Left ventricle myocardium inferior (tissue), 1 donor: ENCODE measurements around the gene ZNF532. TPM values are rescaled to one million over a fixed set of nuclear protein-coding genes. Genes with fewer than 3 reads are reported as not detected.
"Not testable (repeated sequence)": the region's sequence is repeated elsewhere in the genome, so short reads cannot be mapped to it uniquely, and the experiment has no call there.

Experiments
- DNase-seq: peaks from one replicate; pipeline ENCODE4 v3.0.0-alpha.2; 2020
- H3K27ac ChIP-seq: fragments of 200-600 bp; replicated peaks from 2 replicates; pipeline ENCODE4 v1.8.0; 2021
- H3K27me3 ChIP-seq: fragments of 200-600 bp; 2 replicates; pipeline ENCODE4 v1.8.0; 2021; ENCODE audit warnings: low read depth
- H3K36me3 ChIP-seq: fragments of 200-600 bp; 2 replicates; pipeline ENCODE4 v1.8.0; 2021
- H3K4me1 ChIP-seq: fragments of 200-600 bp; 2 replicates; pipeline ENCODE4 v1.8.0; 2021
- H3K4me3 ChIP-seq: fragments of 200-600 bp; 2 replicates; pipeline ENCODE4 v1.8.0; 2021; ENCODE audit warnings: mild to moderate bottlenecking, moderate library complexity
- H3K9me3 ChIP-seq: fragments of 200-600 bp; replicated peaks from 2 replicates; pipeline ENCODE4 v1.8.0; 2021
- CTCF ChIP-seq: fragments of 200-600 bp; IDR thresholded peaks from 2 replicates; pipeline ENCODE4 v1.8.0; 2021; ENCODE audit warnings: antibody characterized with exemption, mild to moderate bottlenecking, borderline replicate concordance
- intact Hi-C: fragments of 100-400 bp; cut with micrococcal nuclease; formaldehyde crosslinking; loops from one replicate; pipeline ENCODE4 v1.11.0; 2022
- total RNA-seq: library from RNA; stranded (reverse); fragmentation: NEBNext Ultra II Directional; extraction: Animal tissue kit (Norgen Biotek cat#: 25700); gene quantifications from one replicate; pipeline ENCODE4 v1.2.1, GENCODE V29; 2021
- donor health status: DM: no; HTN: yes; CAD: no; lungs with severe emphysema.

Gene ZNF532
- total RNA-seq, 1 donor from 2014 or later, result 59.3 TPM

- intact Hi-C loops, result no loop called here
- Histone ChIP-seq H3K4me3 (no peak overlapping the region), H3K4me1 (no peaks in the 10 kb centered on the region), H3K36me3 (no peaks in the 10 kb centered on the region), H3K27ac (no peak overlapping the region), H3K9me3 (no peaks in the 10 kb centered on the region), H3K27me3 (no peaks in the 10 kb centered on the region)
- DNase-seq, result no peak
- TF ChIP-seq CTCF, result no peak
Observed at GRCh38 chr18:58823412-58823811, 41.3 kb upstream of the ZNF532 start.

GRCh38 chr18:58826926-58827325, 37.8 kb upstream of the ZNF532 start:
- H3K9me3 ChIP-seq, H3K4me1 ChIP-seq, intact Hi-C loops, H3K27ac ChIP-seq, H3K4me3 ChIP-seq, DNase-seq, H3K27me3 ChIP-seq, H3K36me3 ChIP-seq: not testable (repeated sequence)

- no peak overlapping the region for H3K4me3 ChIP-seq
- no peak for TF ChIP-seq CTCF
- H3K27me3 ChIP-seq, result no peaks in the 10 kb centered on the region
- H3K4me1 ChIP-seq, result no peaks in the 10 kb centered on the region
- DNase-seq, result no peak
- no peaks in the 10 kb centered on the region for H3K36me3 ChIP-seq
- no peaks in the 10 kb centered on the region for H3K9me3 ChIP-seq
- no peak overlapping the region for H3K27ac ChIP-seq
- intact Hi-C loops, result no loop called here
Observed at GRCh38 chr18:58827428-58827827, 37.2 kb upstream of the ZNF532 start.

- Histone ChIP-seq H3K27ac (no peak overlapping the region), H3K27me3 (no peaks in the 10 kb centered on the region), H3K9me3 (no peaks in the 10 kb centered on the region), H3K4me1 (no peaks in the 10 kb centered on the region), H3K36me3 (no peaks in the 10 kb centered on the region), H3K4me3 (no peak overlapping the region)
- no peak for DNase-seq
- TF ChIP-seq CTCF, result no peak
- intact Hi-C loops, result no loop called here
Observed at GRCh38 chr18:58827886-58828285, 36.8 kb upstream of the ZNF532 start.

GRCh38 chr18:58828399-58829121, 36.1 kb upstream of the ZNF532 start:
- TF ChIP-seq CTCF, result no peak
- H3K9me3 ChIP-seq, result no peaks in the 10 kb centered on the region
- no peaks in the 10 kb centered on the region for H3K27me3 ChIP-seq
- intact Hi-C loops, result no loop called here
- H3K27ac ChIP-seq, result no peak overlapping the region
- DNase-seq, result no peak
- no peaks in the 10 kb centered on the region for H3K4me1 ChIP-seq
- no peaks in the 10 kb centered on the region for H3K36me3 ChIP-seq
- H3K4me3 ChIP-seq, result no peak overlapping the region

GRCh38 chr18:58829263-58829662, 35.4 kb upstream of the ZNF532 start:
- no peak for TF ChIP-seq CTCF
- no peak overlapping the region for H3K27ac ChIP-seq

GRCh38 chr18:58829886-58830285, 34.8 kb upstream of the ZNF532 start:
- DNase-seq, H3K4me1 ChIP-seq, H3K9me3 ChIP-seq, intact Hi-C loops, H3K36me3 ChIP-seq, H3K4me3 ChIP-seq, H3K27me3 ChIP-seq, H3K27ac ChIP-seq: not testable (repeated sequence)

More at GRCh38 chr18:58829263-58829662, 35.4 kb upstream of the ZNF532 start:
- H3K9me3 ChIP-seq, result no peaks in the 10 kb centered on the region
- DNase-seq, result no peak
- no peak overlapping the region for H3K4me3 ChIP-seq
- H3K4me1 ChIP-seq, result no peaks in the 10 kb centered on the region
- H3K36me3 ChIP-seq, result no peaks in the 10 kb centered on the region
- no peaks in the 10 kb centered on the region for H3K27me3 ChIP-seq
- intact Hi-C loops, result no loop called here
